HFF-Myc (cell line): Measurements from ENCODE around the gene KRT76.
"Not testable (repeated sequence)": the region's sequence is repeated elsewhere in the genome, so short reads cannot be mapped to it uniquely, and the experiment has no call there.

Experiments
- DNase-seq: peaks from one replicate; pipeline ENCODE4 v3.0.0-alpha.2; 2011; ENCODE audit warnings: low read depth; ENCODE audit errors: extremely low read depth
- H3K4me3 ChIP-seq: replicated peaks from 2 replicates; pipeline ENCODE4 v1.5.1; 2011; ENCODE audit warnings: low read depth, mild to moderate bottlenecking, control low read depth, low read length
- CTCF ChIP-seq: IDR thresholded peaks from 2 replicates; pipeline ENCODE4 v1.5.1; 2012; ENCODE audit warnings: mild to moderate bottlenecking, low read depth, low read length, control low read depth; ENCODE audit errors: missing control alignments

Gene KRT76

GRCh38 chr12:52752516-52752915 lies 24.6 kb downstream of the KRT76 start:
- no peak for TF ChIP-seq CTCF
- H3K4me3 ChIP-seq, result no peak overlapping the region
- no peak for DNase-seq

GRCh38 chr12:52751795-52752194 lies 25.4 kb downstream of the KRT76 start:
- H3K4me3 ChIP-seq, result no peak overlapping the region
- DNase-seq, result no peak
- TF ChIP-seq CTCF, result no peak

GRCh38 chr12:52750532-52750931 lies 26.6 kb downstream of the KRT76 start:
- not testable (repeated sequence) for DNase-seq, H3K4me3 ChIP-seq

- no peak for DNase-seq
- no peak for TF ChIP-seq CTCF
- H3K4me3 ChIP-seq, result no peak overlapping the region
These were observed 27.3 kb downstream of the KRT76 start for GRCh38 chr12:52749827-52750226.

GRCh38 chr12:52748578-52748977 lies 28.6 kb downstream of the KRT76 start:
- no peak for TF ChIP-seq CTCF
- no peak for DNase-seq

GRCh38 chr12:52745554-52745953 lies 31.6 kb downstream of the KRT76 start:
- TF ChIP-seq CTCF, result no peak
- DNase-seq, result no peak
- H3K4me3 ChIP-seq, result no peak overlapping the region

More at GRCh38 chr12:52748578-52748977, 28.6 kb downstream of the KRT76 start:
- H3K4me3 ChIP-seq, result no peak overlapping the region

- DNase-seq, result no peak
- TF ChIP-seq CTCF, result no peak
- H3K4me3 ChIP-seq, result no peak overlapping the region
These were observed 32.5 kb downstream of the KRT76 start for GRCh38 chr12:52744493-52745156.
